HEK293 (cell line): ENCODE results near the gene LRRFIP1.

Experiments used
- ZBTB21 ChIP-seq: fragments of 450-650 bp; formaldehyde crosslinking; IDR thresholded peaks from 2 replicates; pipeline ENCODE4 v1.5.1; 2017; ENCODE audit warnings: missing biosample characterization, missing genetic modification characterization
- ZNF184 ChIP-seq: fragments of 450-650 bp; IDR thresholded peaks from 2 replicates; pipeline ENCODE4 v1.5.1; 2018; ENCODE audit warnings: missing biosample characterization, mild to moderate bottlenecking, missing genetic modification characterization
- ZNF37A ChIP-seq: fragments of 450-650 bp; IDR thresholded peaks from 2 replicates; pipeline ENCODE4 v1.5.1; 2018; ENCODE audit warnings: missing biosample characterization, missing genetic modification characterization
- ZNF529 ChIP-seq: fragments of 450-650 bp; formaldehyde crosslinking; IDR thresholded peaks from 2 replicates; pipeline ENCODE4 v1.5.1; 2017; ENCODE audit warnings: missing genetic modification characterization, missing biosample characterization; ENCODE audit not compliant: insufficient replicate concordance
- TF ChIP-seq, protein P1 (sequence below): fragments of 450-650 bp; formaldehyde crosslinking; IDR thresholded peaks from 2 replicates; pipeline ENCODE4 v1.5.1; 2016; ENCODE audit warnings: missing biosample characterization, missing genetic modification characterization
- TF ChIP-seq, protein P2 (sequence below): sonication (generic); formaldehyde crosslinking; IDR thresholded peaks from 2 replicates; pipeline ENCODE4 v1.8.1; 2022; ENCODE audit warnings: mild to moderate bottlenecking, moderate library complexity, missing genetic modification reagents
- TF ChIP-seq, protein P3 (sequence below): fragments of 450-650 bp; formaldehyde crosslinking; IDR thresholded peaks from 2 replicates; pipeline ENCODE4 v1.5.1; 2016; ENCODE audit warnings: missing biosample characterization, missing genetic modification characterization
- TF ChIP-seq, protein P4 (sequence below): fragments of 450-650 bp; formaldehyde crosslinking; IDR thresholded peaks from 2 replicates; pipeline ENCODE4 v1.5.1; 2016; ENCODE audit warnings: missing biosample characterization, missing genetic modification characterization, low read depth

DNA sequence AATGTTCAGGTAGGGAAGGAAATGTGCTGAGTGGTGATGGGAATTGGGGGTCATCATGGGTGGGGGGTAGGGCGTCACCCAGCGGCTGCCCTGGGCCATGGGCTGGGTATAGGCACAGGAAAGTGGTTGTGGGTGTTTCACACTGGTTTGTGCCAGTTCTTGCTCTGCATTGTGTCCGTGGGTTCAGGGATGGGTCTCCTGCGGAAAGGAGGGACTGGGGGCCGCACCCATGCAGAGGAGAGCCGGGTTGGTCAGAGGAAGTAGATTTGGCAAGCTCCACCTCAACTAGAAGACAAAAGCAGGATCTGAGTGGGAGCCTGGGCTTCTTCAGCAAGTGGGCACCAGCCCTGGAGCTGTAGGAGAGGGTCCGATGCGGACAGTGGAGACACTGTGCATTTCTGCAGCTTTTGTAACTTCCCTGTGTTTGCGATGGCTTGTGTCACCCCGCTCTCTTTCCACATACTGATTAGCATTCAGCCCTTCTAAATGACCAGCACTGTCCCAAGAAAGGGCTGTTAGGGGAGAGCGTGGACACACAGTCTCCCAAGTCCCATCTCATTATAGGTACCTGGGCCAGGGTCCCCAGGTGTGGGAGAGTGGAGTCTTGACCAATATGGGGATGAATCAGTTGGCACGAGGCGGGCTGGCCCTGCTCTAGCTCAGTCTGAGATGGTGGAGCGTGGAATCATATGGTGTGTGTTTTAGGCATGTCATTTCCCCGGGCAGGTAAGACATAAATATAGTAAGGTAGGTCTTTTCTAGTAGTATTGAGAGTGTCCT lies 67.2 kb downstream of the LRRFIP1 start:
- TF ChIP-seq, protein P1, sequence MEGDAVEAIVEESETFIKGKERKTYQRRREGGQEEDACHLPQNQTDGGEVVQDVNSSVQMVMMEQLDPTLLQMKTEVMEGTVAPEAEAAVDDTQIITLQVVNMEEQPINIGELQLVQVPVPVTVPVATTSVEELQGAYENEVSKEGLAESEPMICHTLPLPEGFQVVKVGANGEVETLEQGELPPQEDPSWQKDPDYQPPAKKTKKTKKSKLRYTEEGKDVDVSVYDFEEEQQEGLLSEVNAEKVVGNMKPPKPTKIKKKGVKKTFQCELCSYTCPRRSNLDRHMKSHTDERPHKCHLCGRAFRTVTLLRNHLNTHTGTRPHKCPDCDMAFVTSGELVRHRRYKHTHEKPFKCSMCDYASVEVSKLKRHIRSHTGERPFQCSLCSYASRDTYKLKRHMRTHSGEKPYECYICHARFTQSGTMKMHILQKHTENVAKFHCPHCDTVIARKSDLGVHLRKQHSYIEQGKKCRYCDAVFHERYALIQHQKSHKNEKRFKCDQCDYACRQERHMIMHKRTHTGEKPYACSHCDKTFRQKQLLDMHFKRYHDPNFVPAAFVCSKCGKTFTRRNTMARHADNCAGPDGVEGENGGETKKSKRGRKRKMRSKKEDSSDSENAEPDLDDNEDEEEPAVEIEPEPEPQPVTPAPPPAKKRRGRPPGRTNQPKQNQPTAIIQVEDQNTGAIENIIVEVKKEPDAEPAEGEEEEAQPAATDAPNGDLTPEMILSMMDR (tag by site-specific recombination), result no peak
- TF ChIP-seq, protein P2, sequence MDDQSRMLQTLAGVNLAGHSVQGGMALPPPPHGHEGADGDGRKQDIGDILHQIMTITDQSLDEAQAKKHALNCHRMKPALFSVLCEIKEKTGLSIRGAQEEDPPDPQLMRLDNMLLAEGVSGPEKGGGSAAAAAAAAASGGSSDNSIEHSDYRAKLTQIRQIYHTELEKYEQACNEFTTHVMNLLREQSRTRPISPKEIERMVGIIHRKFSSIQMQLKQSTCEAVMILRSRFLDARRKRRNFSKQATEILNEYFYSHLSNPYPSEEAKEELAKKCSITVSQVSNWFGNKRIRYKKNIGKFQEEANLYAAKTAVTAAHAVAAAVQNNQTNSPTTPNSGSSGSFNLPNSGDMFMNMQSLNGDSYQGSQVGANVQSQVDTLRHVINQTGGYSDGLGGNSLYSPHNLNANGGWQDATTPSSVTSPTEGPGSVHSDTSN (CRISPR knock-in tag), result no peak
- no peak for TF ChIP-seq ZNF37A (tag by site-specific recombination)
- no peak for TF ChIP-seq ZBTB21
- TF ChIP-seq ZNF529 (tag by site-specific recombination), result no peak
- TF ChIP-seq, protein P3, sequence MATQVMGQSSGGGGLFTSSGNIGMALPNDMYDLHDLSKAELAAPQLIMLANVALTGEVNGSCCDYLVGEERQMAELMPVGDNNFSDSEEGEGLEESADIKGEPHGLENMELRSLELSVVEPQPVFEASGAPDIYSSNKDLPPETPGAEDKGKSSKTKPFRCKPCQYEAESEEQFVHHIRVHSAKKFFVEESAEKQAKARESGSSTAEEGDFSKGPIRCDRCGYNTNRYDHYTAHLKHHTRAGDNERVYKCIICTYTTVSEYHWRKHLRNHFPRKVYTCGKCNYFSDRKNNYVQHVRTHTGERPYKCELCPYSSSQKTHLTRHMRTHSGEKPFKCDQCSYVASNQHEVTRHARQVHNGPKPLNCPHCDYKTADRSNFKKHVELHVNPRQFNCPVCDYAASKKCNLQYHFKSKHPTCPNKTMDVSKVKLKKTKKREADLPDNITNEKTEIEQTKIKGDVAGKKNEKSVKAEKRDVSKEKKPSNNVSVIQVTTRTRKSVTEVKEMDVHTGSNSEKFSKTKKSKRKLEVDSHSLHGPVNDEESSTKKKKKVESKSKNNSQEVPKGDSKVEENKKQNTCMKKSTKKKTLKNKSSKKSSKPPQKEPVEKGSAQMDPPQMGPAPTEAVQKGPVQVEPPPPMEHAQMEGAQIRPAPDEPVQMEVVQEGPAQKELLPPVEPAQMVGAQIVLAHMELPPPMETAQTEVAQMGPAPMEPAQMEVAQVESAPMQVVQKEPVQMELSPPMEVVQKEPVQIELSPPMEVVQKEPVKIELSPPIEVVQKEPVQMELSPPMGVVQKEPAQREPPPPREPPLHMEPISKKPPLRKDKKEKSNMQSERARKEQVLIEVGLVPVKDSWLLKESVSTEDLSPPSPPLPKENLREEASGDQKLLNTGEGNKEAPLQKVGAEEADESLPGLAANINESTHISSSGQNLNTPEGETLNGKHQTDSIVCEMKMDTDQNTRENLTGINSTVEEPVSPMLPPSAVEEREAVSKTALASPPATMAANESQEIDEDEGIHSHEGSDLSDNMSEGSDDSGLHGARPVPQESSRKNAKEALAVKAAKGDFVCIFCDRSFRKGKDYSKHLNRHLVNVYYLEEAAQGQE, result no peak
- TF ChIP-seq, protein P4, sequence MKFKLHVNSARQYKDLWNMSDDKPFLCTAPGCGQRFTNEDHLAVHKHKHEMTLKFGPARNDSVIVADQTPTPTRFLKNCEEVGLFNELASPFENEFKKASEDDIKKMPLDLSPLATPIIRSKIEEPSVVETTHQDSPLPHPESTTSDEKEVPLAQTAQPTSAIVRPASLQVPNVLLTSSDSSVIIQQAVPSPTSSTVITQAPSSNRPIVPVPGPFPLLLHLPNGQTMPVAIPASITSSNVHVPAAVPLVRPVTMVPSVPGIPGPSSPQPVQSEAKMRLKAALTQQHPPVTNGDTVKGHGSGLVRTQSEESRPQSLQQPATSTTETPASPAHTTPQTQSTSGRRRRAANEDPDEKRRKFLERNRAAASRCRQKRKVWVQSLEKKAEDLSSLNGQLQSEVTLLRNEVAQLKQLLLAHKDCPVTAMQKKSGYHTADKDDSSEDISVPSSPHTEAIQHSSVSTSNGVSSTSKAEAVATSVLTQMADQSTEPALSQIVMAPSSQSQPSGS, result no peak
- no peak for TF ChIP-seq ZNF184 (tag by site-specific recombination)
